ENCODE results near the gene SGIP1. TPM values are rescaled to one million over a fixed set of nuclear protein-coding genes. Genes with fewer than 3 reads are reported as not detected.

Gene SGIP1
- polyA plus RNA-seq, 1 donor, result 1.6 TPM

DNA sequence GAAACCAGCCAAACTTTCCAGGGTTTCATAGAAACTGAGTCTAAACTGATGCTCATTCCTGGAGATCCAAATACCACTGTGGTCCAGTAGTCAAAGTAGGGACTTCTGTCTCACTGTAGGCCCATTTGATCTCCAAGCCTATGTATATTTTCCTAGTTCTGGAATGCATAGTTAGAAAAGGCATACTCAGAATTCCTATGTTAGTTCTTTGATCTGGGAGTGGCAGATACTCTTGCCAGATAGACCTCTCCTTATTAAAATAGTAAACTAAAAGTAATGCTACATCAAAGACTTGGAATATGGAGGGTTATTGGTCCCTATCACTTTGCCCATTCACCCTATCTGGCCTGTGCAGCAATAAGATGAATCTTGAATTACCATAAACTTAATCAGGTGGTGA lies 10.4 kb upstream of the SGIP1 start:
- DNase-seq (ENCODE audit: low read depth), result no peak

DNA sequence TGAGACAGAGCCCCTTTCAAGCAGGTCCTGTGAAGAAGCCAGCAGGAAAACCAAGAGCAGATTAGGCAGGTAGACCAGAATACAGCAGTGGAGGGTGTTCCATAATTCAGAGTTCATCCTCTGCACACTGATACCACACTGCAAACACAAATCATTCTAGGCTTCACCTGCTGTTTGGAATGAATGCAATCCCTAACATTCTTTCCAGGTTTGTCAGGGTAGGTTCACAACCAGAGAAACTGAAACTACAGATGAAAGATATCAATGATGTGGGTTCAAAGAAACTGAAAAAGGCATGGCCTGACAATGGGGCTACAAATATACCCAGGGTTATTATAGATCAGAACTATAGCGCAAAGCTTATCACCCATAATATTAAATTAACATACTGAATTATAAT lies 8.9 kb upstream of the SGIP1 start:
- no peak for DNase-seq (ENCODE audit: low read depth)

DNA sequence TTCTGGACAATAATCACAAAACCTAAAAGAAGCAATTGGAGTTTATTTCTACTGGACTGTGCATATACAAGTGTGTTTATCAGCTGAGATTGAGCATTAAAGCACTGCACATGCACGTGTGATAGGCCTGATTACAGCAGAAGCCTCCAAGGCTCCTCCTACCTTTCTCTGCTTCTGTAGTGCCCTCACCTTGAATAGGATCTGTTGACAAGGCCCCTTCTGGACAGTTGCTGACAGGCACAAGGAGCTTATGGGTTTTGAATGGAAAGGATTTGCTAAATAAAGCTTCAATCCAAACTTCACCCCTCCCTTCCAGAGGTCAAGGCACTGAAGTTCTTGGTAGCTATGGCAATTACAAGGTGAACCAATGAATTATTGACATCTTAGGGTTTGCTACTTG lies 7.9 kb upstream of the SGIP1 start:
- no peak for DNase-seq (ENCODE audit: low read depth)

DNA sequence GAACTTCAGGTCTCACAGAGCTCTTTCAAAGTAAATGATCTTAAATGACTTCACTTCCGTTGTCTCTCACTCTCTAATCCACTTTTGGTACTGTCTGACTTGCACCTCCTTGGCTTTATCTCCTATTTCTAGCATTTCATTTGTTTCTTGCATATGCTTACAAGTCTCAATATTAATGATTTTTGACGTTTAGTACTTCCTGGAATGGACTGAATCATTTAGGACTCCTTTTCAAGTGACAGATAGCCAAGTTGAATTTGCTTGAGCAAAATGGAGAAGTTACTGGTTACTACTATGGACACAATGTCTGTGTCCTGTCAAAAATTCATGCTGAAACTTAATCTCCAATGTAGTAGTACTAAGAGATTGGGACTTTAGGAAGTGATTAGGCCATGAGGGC lies 7.0 kb upstream of the SGIP1 start:
- no peak for DNase-seq (ENCODE audit: low read depth)

DNA sequence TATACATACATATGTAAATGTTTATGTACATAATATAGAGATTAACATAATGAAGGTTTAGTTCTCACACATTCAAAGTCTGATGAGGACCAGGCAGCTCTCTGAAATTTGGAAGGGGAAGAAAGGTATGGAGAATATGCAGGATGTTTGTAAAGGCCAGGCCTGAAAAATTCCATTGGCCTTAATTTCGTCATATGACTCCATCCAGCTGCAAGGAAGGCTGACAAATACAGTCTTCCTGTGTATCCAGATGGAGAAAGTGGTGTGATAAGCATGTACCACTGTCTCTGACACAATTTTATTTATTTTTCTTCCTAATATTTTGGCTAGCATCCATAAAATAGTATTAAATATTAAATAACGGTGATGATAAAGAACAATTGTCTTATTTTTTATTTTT lies 6.3 kb upstream of the SGIP1 start:
- DNase-seq (ENCODE audit: low read depth), result no peak

DNA sequence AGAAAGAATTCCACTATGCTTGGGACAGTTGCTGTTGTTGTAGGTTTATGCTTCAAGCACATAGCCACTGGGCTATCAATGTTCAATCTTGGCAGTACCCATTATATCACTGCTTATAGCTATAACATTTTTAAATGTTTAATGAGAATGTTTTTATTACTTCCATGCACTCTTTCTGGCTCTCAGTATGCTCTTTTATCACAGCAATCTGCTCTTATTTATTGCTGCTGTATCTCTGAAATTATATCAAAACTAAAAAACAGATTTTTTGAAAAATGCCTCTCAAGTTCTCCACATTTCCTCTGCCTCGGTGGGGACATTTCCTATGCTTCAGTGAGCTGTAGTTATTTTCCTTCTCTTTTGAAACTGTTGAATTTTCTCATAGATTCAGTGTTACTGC lies 5.4 kb upstream of the SGIP1 start:
- no peak for DNase-seq (ENCODE audit: low read depth)

DNA sequence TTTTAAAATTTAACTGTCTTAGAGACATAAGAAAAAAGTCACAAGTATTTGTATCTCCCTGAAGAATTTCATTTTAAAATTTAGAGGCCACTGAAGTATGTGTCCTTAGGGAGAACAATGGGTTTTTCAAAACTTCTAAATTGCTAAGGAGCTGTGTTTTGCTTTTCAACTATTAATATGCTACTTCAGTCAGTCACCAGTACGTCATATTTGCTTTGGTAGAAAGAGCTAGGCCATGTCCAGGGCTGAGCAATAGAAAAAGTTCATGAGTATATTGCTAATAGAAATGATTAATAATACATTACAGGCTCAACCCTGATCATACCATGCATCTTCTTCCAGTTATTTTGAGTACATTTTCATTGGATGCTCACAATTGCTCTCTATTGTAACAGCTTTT lies 1.7 kb upstream of the SGIP1 start:
- DNase-seq (ENCODE audit: low read depth), result no peak

DNA sequence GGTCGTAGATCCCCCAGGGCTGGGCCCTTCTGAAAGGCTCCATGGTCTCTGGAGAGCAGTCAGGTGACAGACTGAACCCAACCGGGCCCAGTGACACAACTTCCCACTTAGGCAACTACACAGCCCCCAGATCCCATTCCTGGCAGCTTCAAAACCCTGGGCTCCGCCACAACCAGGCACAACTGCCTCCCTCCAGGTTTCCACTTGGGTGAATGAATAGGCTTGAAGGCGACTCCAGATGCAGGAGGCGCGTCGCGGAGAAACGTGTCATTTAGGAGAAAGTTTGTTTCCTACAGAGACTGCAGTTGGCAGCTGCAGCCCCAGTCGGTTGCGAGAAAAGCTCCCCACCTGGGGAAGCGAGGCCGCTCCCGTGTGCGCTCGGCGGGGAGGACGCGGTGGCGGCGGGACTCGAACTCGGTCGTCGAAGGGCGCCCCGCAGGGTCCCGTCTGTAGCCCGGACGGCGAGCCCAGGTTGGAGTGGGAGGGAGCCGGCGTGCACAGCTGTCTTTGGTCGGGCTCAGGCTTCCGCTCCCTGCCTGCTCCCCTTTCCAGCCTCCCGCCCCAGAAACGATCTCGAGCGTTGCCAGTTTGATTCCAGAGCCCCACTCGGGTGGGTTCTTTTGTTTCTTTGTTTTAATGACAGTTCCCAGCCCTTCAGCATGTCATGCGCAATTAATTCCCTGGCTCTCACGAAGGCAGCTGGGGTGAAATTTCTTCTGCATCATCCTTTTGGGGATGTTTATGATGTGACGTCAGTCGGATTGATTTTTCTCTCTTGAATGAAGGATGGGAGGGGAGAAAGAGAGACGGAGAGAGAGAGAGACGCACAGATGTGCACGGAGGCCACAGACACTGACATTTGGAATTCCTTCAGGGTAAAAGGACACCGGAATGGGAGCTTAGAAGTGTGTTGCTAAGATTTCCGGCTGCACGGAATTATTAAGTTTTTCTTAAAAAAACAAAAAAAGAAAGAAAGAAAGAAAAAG lies 862 bp upstream of the SGIP1 start:
- DNase-seq (ENCODE audit: low read depth), result no peak

DNA sequence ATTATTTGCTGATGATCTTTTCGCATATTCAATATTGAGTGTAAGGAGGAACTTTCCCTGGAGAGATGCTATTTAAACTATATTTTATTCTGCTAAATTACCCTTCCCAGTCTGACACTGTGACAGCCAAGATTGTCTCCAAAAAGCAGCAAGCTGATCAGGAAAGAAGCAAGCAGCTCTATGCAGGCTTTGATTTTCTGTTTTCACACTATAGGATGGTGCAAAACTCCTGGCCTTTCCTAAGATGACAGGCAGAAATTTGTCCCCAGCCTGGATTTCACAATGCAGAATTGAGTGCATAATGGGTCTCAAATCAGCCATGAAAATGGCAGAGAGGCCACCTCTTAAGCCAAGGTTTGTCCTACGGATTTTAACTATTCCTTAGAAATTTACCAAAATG lies 1.1 kb downstream of the SGIP1 start:
- DNase-seq (ENCODE audit: low read depth), result no peak

DNA sequence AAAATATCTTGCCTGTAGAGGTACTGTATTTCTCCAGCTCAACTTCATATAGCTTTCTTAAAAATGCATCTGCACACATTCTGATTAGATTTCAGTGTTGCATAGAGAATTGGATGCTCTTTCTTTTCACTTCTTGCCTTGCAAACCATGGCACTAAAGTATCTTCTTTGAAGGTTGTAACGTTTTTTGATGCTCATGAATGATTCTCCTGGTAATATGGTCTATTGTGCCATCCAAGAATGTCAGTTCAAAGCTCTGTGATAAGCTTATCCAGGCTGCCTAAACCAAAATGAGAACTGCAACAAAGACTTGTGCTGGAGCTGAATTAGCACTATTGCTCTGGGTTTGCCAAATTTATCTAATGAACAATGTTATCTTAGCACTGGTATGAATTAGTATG lies 1.9 kb downstream of the SGIP1 start:
- DNase-seq (ENCODE audit: low read depth), result no peak

DNA sequence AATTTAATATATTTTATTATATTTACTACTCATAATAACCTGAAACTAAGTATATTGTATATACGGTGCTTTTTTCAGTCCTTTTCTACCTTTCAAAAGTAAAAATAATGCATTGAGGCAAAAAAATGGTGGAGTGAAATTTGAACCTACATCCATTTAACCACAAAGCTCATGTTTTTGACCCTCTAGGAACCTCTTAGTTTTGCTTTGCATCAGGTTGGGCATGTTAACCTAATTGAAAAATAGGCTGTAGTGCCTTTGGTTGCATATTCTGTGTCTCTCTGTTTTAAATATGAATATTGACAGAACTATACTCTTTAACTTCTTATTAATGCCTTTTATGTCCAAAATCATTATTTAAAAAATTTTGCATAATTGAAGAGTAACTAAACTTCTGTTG lies 3.8 kb downstream of the SGIP1 start:
- DNase-seq (ENCODE audit: low read depth), result no peak

DNA sequence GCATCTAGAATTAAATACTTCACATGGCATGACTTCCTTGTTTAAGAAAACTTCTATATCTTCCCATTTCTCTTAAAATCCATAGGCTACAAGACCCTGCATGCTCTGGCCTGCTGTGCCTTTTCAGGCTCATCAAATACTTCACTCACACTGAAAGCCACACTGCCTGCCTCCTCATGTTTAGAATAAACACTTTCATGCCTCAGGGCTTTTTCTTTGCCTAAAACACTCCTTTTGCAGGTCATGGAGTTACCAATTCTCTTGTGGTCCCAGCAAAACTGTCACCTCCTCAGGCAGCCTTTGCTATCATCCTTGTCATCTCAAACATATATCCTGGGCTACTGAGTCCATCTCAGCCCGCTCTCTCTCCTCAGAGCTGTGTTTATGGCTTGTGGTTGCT lies 5.5 kb downstream of the SGIP1 start:
- DNase-seq (ENCODE audit: low read depth), result no peak

DNA sequence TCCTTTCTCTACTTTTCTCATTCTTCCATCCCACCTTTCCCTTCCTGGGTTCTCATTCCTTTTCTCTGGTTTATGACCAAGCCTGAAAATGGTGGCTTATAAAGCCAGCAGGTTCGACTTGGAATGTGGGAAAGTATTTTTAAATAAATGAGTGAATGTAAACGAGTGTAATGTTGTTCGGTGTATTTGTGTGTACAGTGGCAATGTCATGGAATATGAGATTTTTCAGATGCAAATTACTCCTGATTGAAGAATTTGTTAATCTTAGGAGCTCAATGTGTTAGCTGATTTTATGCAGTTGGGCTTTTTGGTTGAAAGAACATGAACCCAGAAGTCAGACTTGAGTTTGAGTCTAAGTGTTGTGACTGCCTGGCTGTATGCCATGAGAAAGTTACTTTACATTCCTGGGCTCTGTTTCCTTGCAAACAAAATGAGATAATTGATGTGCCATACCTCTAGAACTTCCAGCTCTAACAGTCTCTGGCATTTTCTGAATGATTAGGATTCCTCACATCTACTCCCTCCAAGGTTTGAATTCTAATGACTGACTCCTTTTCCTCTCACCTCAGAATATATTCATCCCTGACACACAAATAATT lies 6.6 kb downstream of the SGIP1 start:
- DNase-seq (ENCODE audit: low read depth), result no peak

DNA sequence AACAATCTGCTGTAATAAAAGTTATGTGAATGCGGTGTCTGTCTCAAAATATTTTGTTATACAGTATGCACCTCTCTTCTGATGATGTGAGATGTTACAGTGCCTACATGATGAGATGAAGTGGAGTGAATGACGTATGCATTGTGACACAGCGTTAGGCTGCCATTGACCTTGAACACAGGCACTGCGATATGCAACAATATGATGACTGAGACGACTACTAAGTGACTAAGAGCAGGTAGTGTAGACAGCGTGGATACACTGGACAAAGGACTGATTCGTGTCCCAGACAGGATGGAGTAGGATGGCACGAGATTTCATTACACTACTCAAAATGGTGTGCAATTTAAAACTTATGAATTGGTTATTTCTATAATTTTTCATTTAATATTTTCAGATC lies 8.4 kb downstream of the SGIP1 start:
- DNase-seq (ENCODE audit: low read depth), result no peak

DNA sequence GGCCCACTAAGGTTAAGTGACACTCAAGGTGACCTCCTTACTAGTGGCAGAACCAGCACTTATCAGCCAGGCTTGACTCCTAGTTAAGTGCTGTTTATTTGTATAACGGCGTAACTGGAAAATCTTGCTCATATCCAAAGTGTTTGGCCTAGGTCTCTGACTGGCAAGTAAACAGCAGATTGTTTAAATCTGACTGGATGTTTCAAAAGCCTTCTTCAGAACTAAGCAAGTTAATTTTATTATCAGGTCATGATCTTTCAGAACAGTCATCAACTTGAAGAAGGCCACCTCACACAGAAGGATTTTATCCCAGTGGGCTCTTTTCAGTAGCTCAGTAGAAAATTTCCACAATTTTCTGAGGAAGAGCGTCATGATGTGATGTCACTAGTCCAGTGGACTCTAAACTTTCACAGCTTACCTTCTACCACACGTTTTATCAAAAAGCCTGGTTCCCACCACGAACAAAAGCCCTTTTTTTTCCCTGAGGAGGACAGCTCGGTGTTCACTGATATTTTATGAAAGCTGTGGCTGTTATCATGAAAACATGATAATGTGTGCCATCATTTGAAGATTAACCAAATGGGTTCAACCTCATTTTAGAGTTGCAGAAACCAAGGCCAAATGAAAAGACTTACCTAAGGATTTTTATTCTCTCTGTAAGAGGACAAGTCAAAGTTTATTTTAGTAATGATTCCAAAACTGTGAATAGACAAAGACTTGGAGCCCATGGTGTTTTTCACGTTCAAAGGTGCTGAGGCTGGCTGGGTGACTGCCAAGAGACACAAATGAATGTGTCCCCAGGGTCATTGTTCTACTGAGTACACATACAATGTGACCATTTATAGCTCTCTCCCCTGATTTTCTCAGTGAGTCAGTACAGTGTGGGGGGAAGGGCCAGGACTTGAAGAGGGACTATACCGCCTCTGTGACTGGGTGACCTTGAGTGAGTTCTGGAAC lies 9.1 kb downstream of the SGIP1 start:
- DNase-seq (ENCODE audit: low read depth), result no peak

DNA sequence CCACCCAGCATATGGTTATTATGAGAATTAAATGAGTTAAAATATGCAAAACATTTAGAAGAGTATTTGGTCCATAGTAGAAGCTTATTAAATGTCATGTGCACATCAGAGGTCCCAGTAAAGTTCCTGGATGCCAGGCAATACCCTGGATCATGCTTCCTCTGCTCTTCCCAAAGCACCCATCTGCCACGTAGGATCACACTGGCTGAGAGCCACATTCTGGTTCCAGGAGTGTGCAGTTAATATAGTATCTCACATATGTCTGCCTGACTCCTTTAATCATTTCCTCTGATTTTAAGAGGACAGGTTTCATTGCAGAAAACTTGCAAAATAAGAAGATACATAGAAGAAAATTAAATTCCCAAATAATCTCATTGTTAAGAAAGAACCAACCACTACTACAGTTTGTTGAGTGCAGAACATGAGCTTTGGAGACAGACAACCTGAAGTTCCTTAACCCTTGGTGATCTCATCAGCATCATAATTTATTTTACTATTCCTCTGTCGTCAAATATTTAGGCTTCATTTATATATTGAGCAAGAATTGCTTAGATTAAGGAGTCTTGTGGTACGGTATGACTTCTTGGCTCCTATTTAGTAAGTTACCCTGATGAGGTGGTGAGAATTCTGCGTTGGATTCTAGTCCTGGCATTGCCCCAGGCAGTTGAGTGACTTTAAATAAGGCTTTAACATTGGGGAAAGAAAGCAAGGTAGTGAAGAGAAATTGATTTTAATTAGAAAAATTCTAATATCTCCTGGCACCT lies 12.3 kb downstream of the SGIP1 start:
- DNase-seq (ENCODE audit: low read depth), result no peak

DNA sequence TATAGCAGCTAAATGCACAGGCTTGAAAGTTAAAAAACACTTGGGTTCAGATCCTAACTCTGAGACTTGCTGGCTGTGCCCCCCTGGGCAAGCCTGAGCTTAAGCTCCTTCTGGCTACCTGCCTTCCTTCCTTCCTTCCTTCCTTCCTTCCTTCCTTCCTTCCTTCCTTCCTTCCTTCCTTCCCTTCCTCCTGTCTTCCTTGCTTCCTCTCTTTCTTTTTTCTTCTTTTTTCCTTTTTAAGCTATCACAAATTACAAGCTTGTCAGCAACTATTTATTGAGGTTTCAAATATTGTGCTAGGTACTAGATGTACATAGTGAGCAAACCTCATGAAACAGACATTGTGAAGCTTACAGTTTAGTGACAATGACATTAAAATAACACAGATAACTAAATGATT lies 15.1 kb downstream of the SGIP1 start:
- no peak for DNase-seq (ENCODE audit: low read depth)

DNA sequence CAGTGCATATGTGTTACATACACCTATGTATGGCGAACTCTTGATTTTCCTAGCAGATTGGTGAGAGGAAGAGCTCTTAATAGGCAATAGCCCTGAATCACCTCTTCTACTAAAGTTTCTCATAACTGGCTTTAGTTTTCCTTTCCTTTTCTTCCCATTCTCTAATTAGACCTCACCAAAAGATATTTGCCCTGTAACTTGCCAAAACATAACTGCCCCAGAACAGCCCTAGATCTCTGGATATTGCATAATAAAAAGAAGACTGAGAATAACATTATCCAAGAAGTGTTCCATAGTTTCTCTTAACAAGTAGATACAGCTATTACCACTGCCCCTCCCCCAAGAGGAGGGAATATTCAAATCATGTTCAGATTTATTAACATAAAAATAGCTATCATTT lies 16.3 kb downstream of the SGIP1 start:
- no peak for DNase-seq (ENCODE audit: low read depth)

DNA sequence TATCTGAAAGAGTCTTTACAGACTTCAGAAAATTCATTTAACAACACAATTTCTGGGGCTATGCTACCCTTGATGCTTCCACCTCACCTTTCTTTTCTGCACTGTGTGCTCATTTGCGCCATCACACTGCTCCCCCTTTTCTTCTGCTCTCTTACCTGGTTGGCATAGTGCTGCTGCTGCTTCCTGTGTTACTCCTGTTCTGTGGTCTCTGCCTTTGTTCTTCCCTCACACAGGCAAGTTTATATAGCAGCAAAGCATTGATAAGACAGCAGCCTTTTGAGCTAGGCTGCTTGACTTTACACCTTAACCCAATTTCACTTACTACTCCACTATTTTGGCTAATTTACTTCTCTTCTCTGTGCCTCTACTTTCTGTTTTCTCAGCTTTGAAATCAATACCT lies 18.3 kb downstream of the SGIP1 start:
- DNase-seq (ENCODE audit: low read depth), result no peak

DNA sequence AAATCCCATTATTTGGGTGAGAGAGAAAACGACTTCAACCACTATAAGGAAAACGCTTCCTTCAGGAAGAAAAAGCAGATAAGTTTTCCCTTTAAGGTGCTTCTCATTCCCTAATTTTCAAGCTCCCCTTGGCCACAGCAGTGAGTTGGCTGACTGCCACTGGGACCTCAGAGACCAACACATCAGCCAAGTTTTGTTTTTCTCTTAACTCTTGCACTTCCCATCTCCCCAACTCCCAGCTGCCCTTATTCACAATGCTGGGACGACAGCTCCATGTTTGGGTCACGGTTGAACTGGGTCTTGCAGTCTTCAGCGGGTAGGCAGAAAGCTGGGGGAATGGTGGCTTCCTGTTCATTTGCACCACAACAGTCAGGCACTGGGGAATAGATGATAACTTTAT lies 18.9 kb downstream of the SGIP1 start:
- no peak for DNase-seq (ENCODE audit: low read depth)

DNA sequence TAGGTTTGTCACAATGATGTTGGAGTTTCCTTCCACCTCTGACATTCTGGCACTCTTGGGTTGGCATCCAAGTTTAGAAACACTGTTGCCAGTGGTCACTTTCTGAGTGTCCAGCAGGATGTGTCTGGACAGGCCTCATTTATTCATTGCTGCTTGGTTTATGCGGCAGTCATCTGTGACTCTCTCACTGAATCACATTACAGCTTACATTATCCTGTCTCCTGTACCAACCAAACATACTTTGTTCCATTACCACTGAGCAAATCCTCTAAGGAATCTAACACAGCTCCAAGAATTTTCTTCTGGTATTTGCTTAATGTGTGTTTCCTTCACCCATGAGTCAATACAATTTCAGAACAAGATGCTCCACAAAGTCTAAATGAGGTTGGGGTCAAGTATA lies 19.9 kb downstream of the SGIP1 start:
- no peak for DNase-seq (ENCODE audit: low read depth)
